WTC11 (cell line): Measurements from ENCODE around the gene EML4. TPM values are rescaled to one million over a fixed set of nuclear protein-coding genes. Genes with fewer than 3 reads are reported as not detected.

ENCODE experiments used
- ATAC-seq: fragments of 200-7000 bp; cut with Tn5 transposase; 2 replicates; pipeline ENCODE4 v1.10.0; 2021; ENCODE audit warnings: mild to moderate bottlenecking, moderate library complexity
- CTCF ChIA-PET: fragments of 300-600 bp; sonication (Branson Sonifier 250); formaldehyde crosslinking; loops from one replicate; lab custom pipeline; 2021; ENCODE audit warnings: antibody characterized with exemption; lab: Charles Lee
- POLR2A ChIA-PET: fragments of 350-600 bp; sonication (Branson Sonifier 250); formaldehyde crosslinking; loops from one replicate; lab custom pipeline; 2021; ENCODE audit warnings: antibody characterized with exemption; lab: Charles Lee
- DNase-seq: peaks from one replicate; pipeline ENCODE4 v3.0.0; 2021; ENCODE audit warnings: low spot score
- H3K27ac Mint-ChIP-seq: 2 replicates; pipeline ENCODE4 v1.8.0; 2021; ENCODE audit warnings: mixed read lengths
- H3K27me3 Mint-ChIP-seq: 2 replicates; pipeline ENCODE4 v1.8.0; 2021; ENCODE audit warnings: low read depth, mild to moderate bottlenecking, moderate library complexity, mixed read lengths
- H3K36me3 Mint-ChIP-seq: 2 replicates; pipeline ENCODE4 v1.8.0; 2021; ENCODE audit warnings: mixed read lengths
- H3K4me1 Mint-ChIP-seq: 2 replicates; pipeline ENCODE4 v1.8.0; 2022; ENCODE audit warnings: mixed read lengths
- H3K4me3 Mint-ChIP-seq: 2 replicates; pipeline ENCODE4 v1.8.0; 2021; ENCODE audit warnings: mild to moderate bottlenecking, moderate library complexity, mixed read lengths
- H3K9me3 Mint-ChIP-seq: 2 replicates; pipeline ENCODE4 v1.8.0; 2021; ENCODE audit warnings: mixed read lengths
- ATF1 ChIP-seq: sonication (generic); formaldehyde crosslinking; IDR thresholded peaks from 2 replicates; pipeline ENCODE4 v1.8.1; 2023; ENCODE audit warnings: mild to moderate bottlenecking, moderate library complexity, missing genetic modification reagents
- CREM ChIP-seq: sonication (generic); formaldehyde crosslinking; IDR thresholded peaks from 2 replicates; pipeline ENCODE4 v1.8.1; 2022; ENCODE audit warnings: mild to moderate bottlenecking, missing genetic modification reagents, moderate library complexity
- ESRRA ChIP-seq: sonication (generic); formaldehyde crosslinking; IDR thresholded peaks from 2 replicates; pipeline ENCODE4 v1.8.1; 2022; ENCODE audit warnings: mild to moderate bottlenecking, missing genetic modification reagents, borderline replicate concordance
- GRHL2 ChIP-seq: fragments of 250-450 bp; sonication (Bioruptor Pico); IDR thresholded peaks from 2 replicates; pipeline ENCODE4 v1.8.0; 2022; ENCODE audit warnings: mild to moderate bottlenecking, moderate library complexity; ENCODE audit not compliant: insufficient replicate concordance, severe bottlenecking
- NFATC4 ChIP-seq: fragments of 250-450 bp; sonication (Bioruptor Pico); IDR thresholded peaks from 2 replicates; pipeline ENCODE4 v1.9.0; 2021; ENCODE audit warnings: mild to moderate bottlenecking
- NFYB ChIP-seq: sonication (generic); formaldehyde crosslinking; conservative IDR thresholded peaks from 2 replicates; pipeline ENCODE4 v1.8.0; 2022; ENCODE audit warnings: low read depth, missing genetic modification reagents
- NR3C1 ChIP-seq: sonication (generic); formaldehyde crosslinking; conservative IDR thresholded peaks from 2 replicates; pipeline ENCODE4 v1.8.1; 2023; ENCODE audit warnings: low read depth, mild to moderate bottlenecking, missing genetic modification reagents
- TCF7 ChIP-seq: sonication (generic); formaldehyde crosslinking; IDR thresholded peaks from 2 replicates; pipeline ENCODE4 v1.8.0; 2022; ENCODE audit warnings: mild to moderate bottlenecking, low read depth, missing genetic modification reagents, moderate library complexity
- TP53 ChIP-seq: sonication (generic); formaldehyde crosslinking; IDR thresholded peaks from 2 replicates; pipeline ENCODE4 v1.8.1; 2023; ENCODE audit warnings: mild to moderate bottlenecking, missing genetic modification reagents
- USF1 ChIP-seq: sonication (generic); formaldehyde crosslinking; IDR thresholded peaks from 2 replicates; pipeline ENCODE4 v1.8.0; 2022; ENCODE audit warnings: mild to moderate bottlenecking, missing genetic modification reagents
- ZBTB21 ChIP-seq: sonication (generic); formaldehyde crosslinking; IDR thresholded peaks from 2 replicates; pipeline ENCODE4 v1.8.1; 2023; ENCODE audit warnings: mild to moderate bottlenecking, missing genetic modification reagents, borderline replicate concordance
- ZBTB43 ChIP-seq: sonication (generic); formaldehyde crosslinking; IDR thresholded peaks from 2 replicates; pipeline ENCODE4 v1.8.1; 2023; ENCODE audit warnings: mild to moderate bottlenecking, missing genetic modification reagents
- ZNF232 ChIP-seq: sonication (generic); formaldehyde crosslinking; IDR thresholded peaks from 2 replicates; pipeline ENCODE4 v1.8.0; 2022; ENCODE audit warnings: mild to moderate bottlenecking, missing genetic modification reagents
- ZNF416 ChIP-seq: fragments of 250-450 bp; sonication (Bioruptor Pico); IDR thresholded peaks from 2 replicates; pipeline ENCODE4 v1.9.0; 2021; ENCODE audit warnings: mild to moderate bottlenecking, inconsistent platforms
- ZNF671 ChIP-seq: fragments of 250-450 bp; sonication (Bioruptor Pico); IDR thresholded peaks from 2 replicates; pipeline ENCODE4 v1.8.0; 2021; ENCODE audit warnings: mild to moderate bottlenecking
- total RNA-seq: library from RNA; stranded (reverse); gene quantifications from 3 replicates; pipeline ENCODE4 v1.2.3, GENCODE V29; 2021
- TF ChIP-seq, protein P1 (sequence below): sonication (generic); formaldehyde crosslinking; IDR thresholded peaks from 2 replicates; pipeline ENCODE4 v1.8.1; 2022; ENCODE audit warnings: low read depth, missing genetic modification reagents, borderline replicate concordance
- TF ChIP-seq, protein P2 (sequence below): sonication (generic); formaldehyde crosslinking; IDR thresholded peaks from 2 replicates; pipeline ENCODE4 v1.8.0; 2022; ENCODE audit warnings: missing genetic modification reagents

EML4 gene
- total RNA-seq, 1 experiment from 2014 or later: 89.9 TPM

GRCh38 chr2:42153944-42154581 is 15.1 kb upstream of the EML4 start:
- DNase-seq: no peak
- H3K4me3 Mint-ChIP-seq: no peak overlapping the region
- ChIA-PET POLR2A (no interaction called here), CTCF (no interaction called here)
- H3K36me3 Mint-ChIP-seq: no peaks in the 10 kb centered on the region
- TF ChIP-seq ZNF416 (CRISPR knock-in tag) (no peak), ZBTB21 (CRISPR knock-in tag) (no peak), ZBTB43 (no peak), TP53 (no peak), NFATC4 (CRISPR knock-in tag) (no peak), ESRRA (CRISPR knock-in tag) (no peak), GRHL2 (CRISPR knock-in tag) (no peak), NFYB (no peak), ZNF232 (CRISPR knock-in tag) (no peak), ZNF671 (CRISPR knock-in tag) (no peak), ATF1 (no peak)
- TF ChIP-seq, protein P1, sequence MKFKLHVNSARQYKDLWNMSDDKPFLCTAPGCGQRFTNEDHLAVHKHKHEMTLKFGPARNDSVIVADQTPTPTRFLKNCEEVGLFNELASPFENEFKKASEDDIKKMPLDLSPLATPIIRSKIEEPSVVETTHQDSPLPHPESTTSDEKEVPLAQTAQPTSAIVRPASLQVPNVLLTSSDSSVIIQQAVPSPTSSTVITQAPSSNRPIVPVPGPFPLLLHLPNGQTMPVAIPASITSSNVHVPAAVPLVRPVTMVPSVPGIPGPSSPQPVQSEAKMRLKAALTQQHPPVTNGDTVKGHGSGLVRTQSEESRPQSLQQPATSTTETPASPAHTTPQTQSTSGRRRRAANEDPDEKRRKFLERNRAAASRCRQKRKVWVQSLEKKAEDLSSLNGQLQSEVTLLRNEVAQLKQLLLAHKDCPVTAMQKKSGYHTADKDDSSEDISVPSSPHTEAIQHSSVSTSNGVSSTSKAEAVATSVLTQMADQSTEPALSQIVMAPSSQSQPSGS (CRISPR knock-in tag): no peak
- TF ChIP-seq, protein P2, sequence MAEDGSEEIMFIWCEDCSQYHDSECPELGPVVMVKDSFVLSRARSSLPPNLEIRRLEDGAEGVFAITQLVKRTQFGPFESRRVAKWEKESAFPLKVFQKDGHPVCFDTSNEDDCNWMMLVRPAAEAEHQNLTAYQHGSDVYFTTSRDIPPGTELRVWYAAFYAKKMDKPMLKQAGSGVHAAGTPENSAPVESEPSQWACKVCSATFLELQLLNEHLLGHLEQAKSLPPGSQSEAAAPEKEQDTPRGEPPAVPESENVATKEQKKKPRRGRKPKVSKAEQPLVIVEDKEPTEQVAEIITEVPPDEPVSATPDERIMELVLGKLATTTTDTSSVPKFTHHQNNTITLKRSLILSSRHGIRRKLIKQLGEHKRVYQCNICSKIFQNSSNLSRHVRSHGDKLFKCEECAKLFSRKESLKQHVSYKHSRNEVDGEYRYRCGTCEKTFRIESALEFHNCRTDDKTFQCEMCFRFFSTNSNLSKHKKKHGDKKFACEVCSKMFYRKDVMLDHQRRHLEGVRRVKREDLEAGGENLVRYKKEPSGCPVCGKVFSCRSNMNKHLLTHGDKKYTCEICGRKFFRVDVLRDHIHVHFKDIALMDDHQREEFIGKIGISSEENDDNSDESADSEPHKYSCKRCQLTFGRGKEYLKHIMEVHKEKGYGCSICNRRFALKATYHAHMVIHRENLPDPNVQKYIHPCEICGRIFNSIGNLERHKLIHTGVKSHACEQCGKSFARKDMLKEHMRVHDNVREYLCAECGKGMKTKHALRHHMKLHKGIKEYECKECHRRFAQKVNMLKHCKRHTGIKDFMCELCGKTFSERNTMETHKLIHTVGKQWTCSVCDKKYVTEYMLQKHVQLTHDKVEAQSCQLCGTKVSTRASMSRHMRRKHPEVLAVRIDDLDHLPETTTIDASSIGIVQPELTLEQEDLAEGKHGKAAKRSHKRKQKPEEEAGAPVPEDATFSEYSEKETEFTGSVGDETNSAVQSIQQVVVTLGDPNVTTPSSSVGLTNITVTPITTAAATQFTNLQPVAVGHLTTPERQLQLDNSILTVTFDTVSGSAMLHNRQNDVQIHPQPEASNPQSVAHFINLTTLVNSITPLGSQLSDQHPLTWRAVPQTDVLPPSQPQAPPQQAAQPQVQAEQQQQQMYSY (CRISPR knock-in tag): no peak
- peak overlapping the region; percentile 47 for H3K27ac Mint-ChIP-seq
- ATAC-seq: peak; percentile 78
- H3K4me1 Mint-ChIP-seq: peaks cover 20% of the 10 kb centered on the region
- no peaks in the 10 kb centered on the region for H3K27me3 Mint-ChIP-seq
- H3K9me3 Mint-ChIP-seq: no peaks in the 10 kb centered on the region

DNA sequence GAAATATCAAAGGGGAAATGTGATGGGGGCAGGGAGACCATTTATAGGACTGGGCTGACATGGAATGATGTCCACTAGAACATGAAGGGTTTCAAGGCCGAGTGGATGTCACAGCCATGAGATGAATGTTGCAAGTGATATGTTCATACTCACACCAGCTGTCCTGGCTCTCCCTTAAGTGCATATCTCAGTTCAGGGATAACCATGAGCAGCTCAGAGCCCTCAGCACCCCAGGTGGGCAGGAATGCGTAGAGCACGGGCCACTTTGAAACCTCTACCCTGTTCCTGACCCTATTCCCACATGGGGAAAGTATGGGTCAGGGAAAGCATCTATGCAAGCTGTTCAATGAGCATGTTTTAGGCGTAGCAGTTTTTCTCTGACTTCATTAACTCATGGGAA is 12.4 kb upstream of the EML4 start:
- no peak for TF ChIP-seq NR3C1
- no peak for TF ChIP-seq TCF7
- no peak for TF ChIP-seq NFYB
- no peak for TF ChIP-seq USF1 (CRISPR knock-in tag)
- TF ChIP-seq CREM (CRISPR knock-in tag): no peak
- ATAC-seq (peak; percentile 71), DNase-seq (peak; percentile 36)
- Mint-ChIP-seq H3K27ac (0 out of 2 replicates have a peak overlapping the region, but pooled peaks have one; percentile 26), H3K4me3 (no peak overlapping the region), H3K4me1 (peaks cover 20% of the 10 kb centered on the region), H3K27me3 (no peaks in the 10 kb centered on the region), H3K36me3 (no peaks in the 10 kb centered on the region), H3K9me3 (no peaks in the 10 kb centered on the region)
- ChIA-PET CTCF (interaction anchor here (1.0 kb wide), 1 partner anchor 39 kb away, joined by 4 read pairs; no protein-coding TSS in a partner anchor), POLR2A (interaction anchor here (1.1 kb wide), 1 partner anchor 15 kb away, joined by 3 read pairs; no protein-coding TSS in a partner anchor)
